H7 (cell line): ENCODE results near the gene TENM3. TPM values are rescaled to one million over a fixed set of nuclear protein-coding genes. Genes with fewer than 3 reads are reported as not detected.
A peak's percentile ranks its signal among the peaks of the same experiment; 100 is the strongest.

Experiments used
- DNase-seq: peaks from one replicate; pipeline ENCODE4 v3.0.0; 2012
- H3K27me3 ChIP-seq: 2 replicates; pipeline ENCODE4 v1.6.0; 2011; ENCODE audit warnings: mild to moderate bottlenecking, low read length; ENCODE audit not compliant: control insufficient read depth, insufficient read depth
- H3K36me3 ChIP-seq: replicated peaks from 2 replicates; pipeline ENCODE4 v1.5.1; 2011; ENCODE audit warnings: low read length; ENCODE audit not compliant: control insufficient read depth, insufficient read depth
- H3K4me3 ChIP-seq: 2 replicates; pipeline ENCODE4 v1.5.1; 2011; ENCODE audit warnings: low read depth, mild to moderate bottlenecking, control low read depth, low read length, moderate library complexity; ENCODE audit not compliant: insufficient read depth
- total RNA-seq: library from RNA; depleted of rRNA; stranded (reverse); fragments of >200 nt; shearing (Covaris generic); gene quantifications from 2 replicates; pipeline ENCODE4 v1.2.3, GENCODE V29; 2014

TENM3 gene
- total RNA-seq, 1 experiment from 2014 or later: 67.1 TPM

DNA sequence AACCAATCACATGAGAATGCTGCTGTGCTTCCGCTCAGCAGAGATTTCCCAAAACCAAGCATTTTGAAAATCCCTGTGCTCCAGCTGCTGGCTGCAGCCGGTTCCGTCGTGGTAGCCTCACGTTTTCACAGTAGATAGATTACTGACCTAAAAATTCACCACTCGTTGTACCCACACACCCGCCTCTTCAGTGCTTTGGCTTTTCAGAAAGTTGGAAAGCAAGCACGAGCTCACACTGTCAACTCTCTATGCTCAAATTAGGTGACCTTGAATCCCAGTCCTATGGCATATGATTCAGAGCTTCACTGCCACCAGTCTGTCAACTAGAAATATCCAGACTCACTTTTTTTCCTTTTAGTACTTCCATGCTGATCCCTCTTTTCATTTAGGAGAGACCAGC lies 505.1 kb downstream of the TENM3 start:
- no peak overlapping the region for H3K4me3 ChIP-seq
- no peaks in the 10 kb centered on the region; the same call in 1 of the 2 replicates for H3K36me3 ChIP-seq
- no peak for DNase-seq
- H3K27me3 ChIP-seq: no peaks in the 10 kb centered on the region

GRCh38 chr4:182748949-182749348 lies 505.7 kb downstream of the TENM3 start:
- H3K4me3 ChIP-seq: no peak overlapping the region

GRCh38 chr4:182749667-182750167 lies 506.5 kb downstream of the TENM3 start:
- no peak for DNase-seq
- Histone ChIP-seq H3K27me3 (no peaks in the 10 kb centered on the region), H3K36me3 (peaks cover 2% of the 10 kb centered on the region), H3K4me3 (no peak overlapping the region)

More at GRCh38 chr4:182748949-182749348, 505.7 kb downstream of the TENM3 start:
- H3K27me3 ChIP-seq: no peaks in the 10 kb centered on the region
- DNase-seq: no peak
- H3K36me3 ChIP-seq: no peaks in the 10 kb centered on the region; the same call in none of the 2 replicates

- H3K36me3 ChIP-seq: peaks cover 2% of the 10 kb centered on the region
- no peak overlapping the region for H3K4me3 ChIP-seq
- peak; percentile 44 for DNase-seq
- no peaks in the 10 kb centered on the region for H3K27me3 ChIP-seq
These were observed 509.1 kb downstream of the TENM3 start for GRCh38 chr4:182752158-182752910.

DNA sequence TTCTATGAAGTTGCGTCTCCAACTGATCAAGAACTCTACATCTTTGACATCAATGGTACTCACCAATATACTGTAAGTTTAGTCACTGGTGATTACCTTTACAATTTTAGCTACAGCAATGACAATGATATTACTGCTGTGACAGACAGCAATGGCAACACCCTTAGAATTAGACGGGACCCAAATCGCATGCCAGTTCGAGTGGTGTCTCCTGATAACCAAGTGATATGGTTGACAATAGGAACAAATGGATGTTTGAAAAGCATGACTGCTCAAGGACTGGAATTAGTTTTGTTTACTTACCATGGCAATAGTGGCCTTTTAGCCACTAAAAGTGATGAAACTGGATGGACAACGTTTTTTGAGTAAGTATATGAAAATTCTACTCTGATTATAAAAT lies 511.7 kb downstream of the TENM3 start:
- DNase-seq: no peak
- H3K4me3 ChIP-seq: no peak overlapping the region
- peaks cover 2% of the 10 kb centered on the region for H3K36me3 ChIP-seq
- no peaks in the 10 kb centered on the region for H3K27me3 ChIP-seq

- DNase-seq: no peak
- Histone ChIP-seq H3K36me3 (peaks cover 2% of the 10 kb centered on the region), H3K27me3 (no peaks in the 10 kb centered on the region), H3K4me3 (no peak overlapping the region)
These were observed 513.0 kb downstream of the TENM3 start for GRCh38 chr4:182756161-182756690.

- Histone ChIP-seq H3K27me3 (no peaks in the 10 kb centered on the region), H3K4me3 (no peak overlapping the region), H3K36me3 (peaks cover 2% of the 10 kb centered on the region)
- no peak for DNase-seq
These were observed 515.1 kb downstream of the TENM3 start for GRCh38 chr4:182758273-182758672.

DNA sequence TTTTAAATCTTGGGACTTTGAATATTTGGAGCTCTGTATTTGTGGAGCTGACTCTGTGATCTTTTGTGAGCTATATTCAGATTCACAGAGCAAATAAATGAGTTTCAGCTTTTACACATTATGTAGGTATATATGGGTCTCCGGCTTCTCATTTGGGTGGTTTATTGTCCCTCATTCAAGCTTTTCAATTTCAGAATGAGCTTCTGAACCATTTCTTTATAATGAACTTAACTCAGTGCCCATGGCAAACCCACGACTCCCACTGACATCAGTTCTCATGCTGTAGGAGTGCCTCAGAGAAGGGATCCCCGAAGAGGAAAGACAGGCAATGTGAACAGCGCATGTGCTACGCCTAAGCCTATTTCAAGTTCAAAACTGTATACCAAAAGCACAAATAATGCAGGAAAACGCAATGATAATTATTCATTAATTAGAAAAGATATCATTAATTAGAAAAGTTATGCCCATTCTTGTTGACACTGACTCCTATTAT lies 517.4 kb downstream of the TENM3 start:
- Histone ChIP-seq H3K4me3 (no peak overlapping the region), H3K27me3 (no peaks in the 10 kb centered on the region), H3K36me3 (no peaks in the 10 kb centered on the region)
- DNase-seq: no peak

- Histone ChIP-seq H3K4me3 (no peak overlapping the region), H3K27me3 (no peaks in the 10 kb centered on the region), H3K36me3 (no peaks in the 10 kb centered on the region)
- no peak for DNase-seq
These were observed 520.9 kb downstream of the TENM3 start for GRCh38 chr4:182764137-182764536.

DNA sequence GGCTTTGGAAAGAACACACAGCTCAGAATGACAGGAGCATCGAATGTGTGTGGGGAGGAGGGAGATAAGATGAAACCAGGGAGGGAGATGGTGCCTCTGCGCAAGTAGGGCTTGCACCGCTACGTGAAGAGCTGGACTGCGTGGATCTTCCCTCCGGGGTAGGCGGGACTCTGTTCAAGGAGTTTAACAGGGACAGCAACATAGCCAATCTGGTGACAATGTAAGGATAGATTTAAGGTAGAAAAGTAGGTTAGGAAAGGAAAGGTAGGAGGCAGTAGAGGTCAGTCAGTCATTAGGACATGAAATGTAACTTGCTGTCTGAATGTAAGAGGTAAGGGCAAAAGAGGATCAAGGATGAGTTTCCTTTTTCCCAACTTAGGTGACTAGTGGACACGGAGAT lies 521.4 kb downstream of the TENM3 start:
- DNase-seq: peak; percentile 48
- H3K27me3 ChIP-seq: no peaks in the 10 kb centered on the region
- H3K36me3 ChIP-seq: no peaks in the 10 kb centered on the region
- no peak overlapping the region for H3K4me3 ChIP-seq

DNA sequence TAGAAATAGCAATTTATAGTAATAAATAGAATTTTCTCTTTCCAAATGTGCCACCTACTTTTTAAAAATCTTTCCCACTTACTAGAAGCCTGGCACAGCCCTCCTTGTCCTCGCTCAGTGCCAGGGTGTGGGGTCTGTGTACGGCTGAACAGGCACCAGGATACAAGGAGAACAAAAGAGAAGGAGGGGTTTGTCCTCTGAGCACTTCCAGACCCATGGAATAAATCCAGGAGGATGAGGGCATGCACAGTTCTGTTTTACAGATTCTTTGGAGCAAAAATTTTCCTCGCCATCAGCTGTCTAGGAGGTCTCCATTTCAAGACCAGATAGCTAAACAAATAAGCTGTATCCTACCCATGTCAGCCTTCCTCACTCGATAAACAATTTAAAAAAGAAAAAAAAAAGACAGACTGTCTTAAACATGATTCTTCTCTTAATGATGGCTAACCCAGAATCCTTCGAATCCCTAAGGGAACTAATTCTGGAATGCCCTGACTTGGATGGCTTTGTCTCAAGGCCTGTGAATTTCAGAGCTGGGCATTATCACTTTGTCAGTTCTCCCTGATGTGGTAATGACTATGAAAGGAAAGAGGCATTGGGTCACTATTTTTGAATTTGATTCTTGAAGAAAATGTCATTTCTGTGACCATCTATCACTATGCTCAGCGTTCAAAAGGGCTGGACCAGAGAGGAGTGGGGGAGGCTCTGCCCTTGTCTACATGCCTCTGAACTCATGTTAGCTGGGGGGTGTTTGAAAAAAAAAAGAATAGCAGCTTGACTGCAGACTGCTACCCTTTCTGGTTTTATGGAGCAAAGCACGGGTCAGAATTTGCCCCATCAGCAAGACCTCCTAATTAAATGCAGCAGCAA lies 523.0 kb downstream of the TENM3 start:
- H3K36me3 ChIP-seq: no peaks in the 10 kb centered on the region
- DNase-seq: no peak
- H3K27me3 ChIP-seq: no peaks in the 10 kb centered on the region
- H3K4me3 ChIP-seq: no peak overlapping the region

DNA sequence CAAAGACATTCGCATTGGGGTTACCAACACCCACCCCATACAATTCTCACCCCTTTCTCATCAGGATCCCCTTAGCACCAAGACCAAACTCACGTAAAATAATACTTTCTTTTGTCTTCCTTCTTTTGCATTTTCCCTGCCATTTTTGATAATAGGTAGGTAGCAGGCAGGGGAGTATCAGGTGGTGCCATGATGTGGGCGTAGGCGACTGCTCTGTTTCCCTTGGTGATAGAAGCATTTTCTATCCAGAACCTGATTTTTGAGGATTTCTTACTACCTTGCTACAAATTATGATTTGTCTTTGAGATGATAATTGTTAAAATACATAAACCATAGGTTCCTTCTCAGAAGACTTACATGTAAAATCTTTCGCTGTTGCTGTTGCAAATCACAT lies 523.7 kb downstream of the TENM3 start:
- no peak overlapping the region for H3K4me3 ChIP-seq
- no peak for DNase-seq
- no peaks in the 10 kb centered on the region for H3K27me3 ChIP-seq
- H3K36me3 ChIP-seq: no peaks in the 10 kb centered on the region

- Histone ChIP-seq H3K36me3 (no peaks in the 10 kb centered on the region), H3K27me3 (no peaks in the 10 kb centered on the region), H3K4me3 (no peak overlapping the region)
- no peak for DNase-seq
These were observed 525.6 kb downstream of the TENM3 start for GRCh38 chr4:182768838-182769237.

- H3K27me3 ChIP-seq: no peaks in the 10 kb centered on the region
These were observed 527.2 kb downstream of the TENM3 start for GRCh38 chr4:182770259-182770995.

More at GRCh38 chr4:182770259-182770995, 527.2 kb downstream of the TENM3 start:
- no peak overlapping the region for H3K4me3 ChIP-seq
- DNase-seq: peak; percentile 50
- H3K36me3 ChIP-seq: peaks cover 2% of the 10 kb centered on the region
